ENCODE results near the gene TBX2. TPM values are rescaled to one million over a fixed set of nuclear protein-coding genes. Genes with fewer than 3 reads are reported as not detected.

The TBX2 gene
- total RNA-seq, 1 donor from 2014 or later: 24.6 TPM

GRCh38 chr17:61413661-61414126 is 14.1 kb downstream of the TBX2 start:
- DNase-seq (ENCODE audit: low spot score): no peak

GRCh38 chr17:61414141-61414935 is 14.7 kb downstream of the TBX2 start:
- DNase-seq (ENCODE audit: low spot score): peak; percentile 4

GRCh38 chr17:61414936-61415251 is 15.3 kb downstream of the TBX2 start:
- no peak for DNase-seq (ENCODE audit: low spot score)

GRCh38 chr17:61415374-61416210 is 15.9 kb downstream of the TBX2 start:
- peak; percentile 72 for DNase-seq (ENCODE audit: low spot score)

- DNase-seq (ENCODE audit: low spot score): no peak
These were observed 16.5 kb downstream of the TBX2 start for GRCh38 chr17:61416211-61416539.

- DNase-seq (ENCODE audit: low spot score): peak; percentile 94
These were observed 17.1 kb downstream of the TBX2 start for GRCh38 chr17:61416540-61417363.

GRCh38 chr17:61418449-61418848 is 18.8 kb downstream of the TBX2 start:
- DNase-seq (ENCODE audit: low spot score): no peak

- no peak for DNase-seq (ENCODE audit: low spot score)
These were observed 19.9 kb downstream of the TBX2 start for GRCh38 chr17:61419496-61420046.

- no peak for DNase-seq (ENCODE audit: low spot score)
These were observed 20.4 kb downstream of the TBX2 start for GRCh38 chr17:61420052-61420451.

GRCh38 chr17:61420745-61421398 is 21.2 kb downstream of the TBX2 start:
- DNase-seq (ENCODE audit: low spot score): no peak

- DNase-seq (ENCODE audit: low spot score): no peak
These were observed 21.8 kb downstream of the TBX2 start for GRCh38 chr17:61421460-61421859.

GRCh38 chr17:61422116-61422799 is 22.6 kb downstream of the TBX2 start:
- no peak for DNase-seq (ENCODE audit: low spot score)

GRCh38 chr17:61422869-61423268 is 23.2 kb downstream of the TBX2 start:
- no peak for DNase-seq (ENCODE audit: low spot score)

GRCh38 chr17:61423967-61424649 is 24.5 kb downstream of the TBX2 start:
- no peak for DNase-seq (ENCODE audit: low spot score)

- no peak for DNase-seq (ENCODE audit: low spot score)
These were observed 26.2 kb downstream of the TBX2 start for GRCh38 chr17:61425682-61426481.

GRCh38 chr17:61426482-61427304 is 27.1 kb downstream of the TBX2 start:
- DNase-seq (ENCODE audit: low spot score): no peak

GRCh38 chr17:61427567-61427966 is 27.9 kb downstream of the TBX2 start:
- no peak for DNase-seq (ENCODE audit: low spot score)

- DNase-seq (ENCODE audit: low spot score): no peak
These were observed 29.6 kb downstream of the TBX2 start for GRCh38 chr17:61429274-61429673.

Measured in umbilical cord (tissue), 2 donors.